Keratinocyte (primary cell): Measurements from ENCODE around the gene SPSB4. TPM values are rescaled to one million over a fixed set of nuclear protein-coding genes. Genes with fewer than 3 reads are reported as not detected.

ENCODE experiments used
- DNase-seq: peaks from one replicate; pipeline ENCODE4 v3.0.0-alpha.2; 2011; ENCODE audit warnings: low read depth, missing footprints, low spot score
- FAIRE-seq: peaks from 2 replicates; lab custom pipeline; 2011; peaks lifted over from hg19 to GRCh38; lab: Jason Lieb, UNC
- H2AFZ ChIP-seq: 2 replicates; pipeline ENCODE4 v1.6.0; 2012; ENCODE audit warnings: low read length, control low read depth, inconsistent platforms; ENCODE audit not compliant: control insufficient read depth
- H3K27ac ChIP-seq: 2 replicates; pipeline ENCODE4 v1.5.1; 2011; ENCODE audit warnings: low read length; ENCODE audit not compliant: control insufficient read depth, insufficient read depth
- H3K27me3 ChIP-seq: 3 replicates; pipeline ENCODE4 v1.6.0; 2011; ENCODE audit warnings: low read length; ENCODE audit not compliant: control insufficient read depth, insufficient read depth; ENCODE audit errors: extremely low read depth
- H3K36me3 ChIP-seq, 2 experiments: 2 replicates in 1 of 2; 3 replicates in 1 of 2; pipeline ENCODE4 v1.5.1; 2011; ENCODE audit warnings: low read length in 2 of 2, mild to moderate bottlenecking in 1 of 2; ENCODE audit not compliant: control insufficient read depth in 2 of 2, insufficient read depth in 2 of 2; ENCODE audit errors: extremely low read depth in 1 of 2
- H3K4me1 ChIP-seq: 3 replicates; pipeline ENCODE4 v1.5.1; 2011; ENCODE audit warnings: low read length; ENCODE audit not compliant: control insufficient read depth, insufficient read depth; ENCODE audit errors: extremely low read depth
- H3K4me2 ChIP-seq: 3 replicates; pipeline ENCODE4 v1.6.0; 2011; ENCODE audit warnings: low read depth, low read length; ENCODE audit not compliant: control insufficient read depth, insufficient read depth; ENCODE audit errors: extremely low read depth
- H3K4me3 ChIP-seq, 3 experiments: fragments of 200-600 bp in 1 of 3; sonication (generic) in 1 of 3; 2 replicates in 2 of 3; 3 replicates in 1 of 3; pipeline ENCODE4 v1.5.1; 2011 to 2016; ENCODE audit warnings: low read length in 3 of 3, mild to moderate bottlenecking in 3 of 3, control low read depth in 2 of 3, inconsistent platforms in 1 of 3, low read depth in 1 of 3, mixed read lengths in 1 of 3, mixed run types in 1 of 3, moderate library complexity in 1 of 3; ENCODE audit not compliant: control insufficient read depth in 2 of 3, insufficient read depth in 2 of 3; ENCODE audit errors: extremely low read depth in 1 of 3
- H3K79me2 ChIP-seq: 2 replicates; pipeline ENCODE4 v1.6.0; 2012; ENCODE audit warnings: low read length; ENCODE audit not compliant: control insufficient read depth, insufficient read depth
- H3K9ac ChIP-seq: 3 replicates; pipeline ENCODE4 v1.6.0; 2011; ENCODE audit warnings: low read length; ENCODE audit not compliant: control insufficient read depth, insufficient read depth; ENCODE audit errors: extremely low read depth
- H3K9me1 ChIP-seq: 3 replicates; pipeline ENCODE4 v1.6.0; 2011; ENCODE audit warnings: low read length; ENCODE audit not compliant: control insufficient read depth, insufficient read depth; ENCODE audit errors: extremely low read depth
- H3K9me3 ChIP-seq: 2 replicates; pipeline ENCODE4 v1.5.1; 2012; ENCODE audit warnings: low read depth, low read length; ENCODE audit not compliant: control insufficient read depth
- H4K20me1 ChIP-seq: 3 replicates; pipeline ENCODE4 v1.6.0; 2011; ENCODE audit warnings: low read length; ENCODE audit not compliant: control insufficient read depth, insufficient read depth; ENCODE audit errors: extremely low read depth
- EZH2 ChIP-seq: IDR thresholded peaks from one replicate; pipeline ENCODE4 v1.6.1; 2012; ENCODE audit warnings: inconsistent platforms, mild to moderate bottlenecking, low read length, moderate library complexity
- dilution Hi-C: fragments of 300-500 bp; cut with MboI; formaldehyde crosslinking; loops from one replicate; pipeline ENCODE4 v1.7.0; 2020; ENCODE audit warnings: low sequenced_read_pairs; ENCODE audit not compliant: extremely low pct_ligation_motif_present
- polyA plus RNA-seq, 5 experiments: library from polyadenylated mRNA; depleted of rRNA in 3 of 5; stranded (reverse) in 3 of 5; stranded (forward) in 1 of 5; unstranded in 1 of 5; fragments of >200 nt; gene quantifications; 1 replicate in 1 of 5; 2 replicates in 3 of 5; 3 replicates in 1 of 5; pipeline versions ENCODE4 v1.2.1 to v1.2.3, GENCODE V29; 2011 to 2012; ENCODE audit warnings: missing spikeins in 2 of 5, low read depth in 1 of 5, low replicate concordance in 1 of 5
- TF ChIP-seq, protein P1 (sequence below), 3 experiments: IDR thresholded peaks in 1 of 3; conservative IDR thresholded peaks in 1 of 3; optimal IDR thresholded peaks in 1 of 3; 2 replicates in 2 of 3; 3 replicates in 1 of 3; pipeline versions ENCODE3 to v1.5.1; 2011; ENCODE audit warnings: low read length in 3 of 3, mild to moderate bottlenecking in 3 of 3, moderate library complexity in 2 of 3, control low read depth in 1 of 3, inconsistent platforms in 1 of 3; ENCODE audit not compliant: insufficient read depth in 2 of 3; ENCODE audit errors: extremely low read depth in 1 of 3

Gene SPSB4
- polyA plus RNA-seq, 1 donor (not counting 4 experiments of a cell fraction or from before 2014, with no cell fraction given), result not detected

DNA sequence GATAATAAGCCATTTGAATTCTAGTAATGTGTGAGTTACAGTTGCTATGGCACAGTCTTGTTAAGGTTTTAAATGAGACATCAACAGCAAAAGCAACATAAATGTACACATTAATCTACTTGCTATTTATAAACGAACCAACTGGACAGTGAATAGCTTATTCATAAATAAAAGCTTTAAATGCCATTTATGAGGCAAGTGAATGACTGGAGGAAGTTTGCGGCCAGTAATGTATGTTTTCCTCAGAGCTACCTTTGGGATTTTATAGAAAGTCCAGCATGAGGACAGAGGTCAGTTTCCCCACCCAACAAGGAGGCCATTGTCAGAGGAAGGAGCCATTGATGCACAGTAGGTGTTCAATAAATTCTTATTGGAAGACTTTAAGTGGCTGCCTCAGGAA, 132.5 kb downstream of the SPSB4 start:
- H3K9me1 ChIP-seq, result no peaks in the 10 kb centered on the region
- no peak for TF ChIP-seq EZH2
- TF ChIP-seq, protein P1, sequence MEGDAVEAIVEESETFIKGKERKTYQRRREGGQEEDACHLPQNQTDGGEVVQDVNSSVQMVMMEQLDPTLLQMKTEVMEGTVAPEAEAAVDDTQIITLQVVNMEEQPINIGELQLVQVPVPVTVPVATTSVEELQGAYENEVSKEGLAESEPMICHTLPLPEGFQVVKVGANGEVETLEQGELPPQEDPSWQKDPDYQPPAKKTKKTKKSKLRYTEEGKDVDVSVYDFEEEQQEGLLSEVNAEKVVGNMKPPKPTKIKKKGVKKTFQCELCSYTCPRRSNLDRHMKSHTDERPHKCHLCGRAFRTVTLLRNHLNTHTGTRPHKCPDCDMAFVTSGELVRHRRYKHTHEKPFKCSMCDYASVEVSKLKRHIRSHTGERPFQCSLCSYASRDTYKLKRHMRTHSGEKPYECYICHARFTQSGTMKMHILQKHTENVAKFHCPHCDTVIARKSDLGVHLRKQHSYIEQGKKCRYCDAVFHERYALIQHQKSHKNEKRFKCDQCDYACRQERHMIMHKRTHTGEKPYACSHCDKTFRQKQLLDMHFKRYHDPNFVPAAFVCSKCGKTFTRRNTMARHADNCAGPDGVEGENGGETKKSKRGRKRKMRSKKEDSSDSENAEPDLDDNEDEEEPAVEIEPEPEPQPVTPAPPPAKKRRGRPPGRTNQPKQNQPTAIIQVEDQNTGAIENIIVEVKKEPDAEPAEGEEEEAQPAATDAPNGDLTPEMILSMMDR (optimal IDR thresholded peaks at IDR 0.05 in 1 of 3, IDR thresholded peaks at IDR 0.05 in 1 of 3, conservative IDR thresholded peaks at IDR 0.05 in 1 of 3; ENCODE audit: extremely low read depth in 1 of 3, insufficient read depth in 2 of 3, low read length in 3 of 3), result no peak
- no peaks in the 10 kb centered on the region for H3K79me2 ChIP-seq
- H3K27me3 ChIP-seq, result no peaks in the 10 kb centered on the region
- peaks cover 3% of the 10 kb centered on the region for H3K4me1 ChIP-seq
- no peaks in the 10 kb centered on the region for H3K36me3 ChIP-seq
- no peak overlapping the region for H2AFZ ChIP-seq
- no peak overlapping the region for H3K9ac ChIP-seq
- no peak overlapping the region for H3K27ac ChIP-seq
- no peak for DNase-seq
- no peaks in the 10 kb centered on the region for H3K9me3 ChIP-seq
- no peak overlapping the region for H3K4me3 ChIP-seq
- dilution Hi-C loops, result no loop called here
- H4K20me1 ChIP-seq, result no peaks in the 10 kb centered on the region
- H3K4me2 ChIP-seq, result no peak overlapping the region
- FAIRE-seq, result no peak

DNA sequence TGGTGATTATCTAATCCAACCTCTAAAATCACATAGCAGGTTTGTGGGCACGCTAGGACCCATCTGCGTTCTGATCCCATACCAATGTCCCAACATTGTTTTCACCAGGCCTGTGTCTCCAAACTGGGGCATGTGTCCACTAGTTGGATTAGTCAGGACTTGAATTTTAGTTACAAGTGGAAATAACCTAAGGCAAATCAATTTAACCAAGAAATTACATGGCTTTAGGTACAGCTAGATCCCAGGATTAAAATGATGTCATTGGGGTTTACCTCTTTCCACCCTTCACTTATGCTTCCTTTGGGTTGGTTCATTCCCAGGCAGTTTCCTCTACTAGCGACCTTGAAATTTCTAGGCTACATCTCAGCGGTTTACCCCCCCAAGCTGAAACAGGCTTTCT, 133.3 kb downstream of the SPSB4 start:
- TF ChIP-seq, protein P1 (optimal IDR thresholded peaks at IDR 0.05 in 1 of 3, IDR thresholded peaks at IDR 0.05 in 1 of 3, conservative IDR thresholded peaks at IDR 0.05 in 1 of 3; ENCODE audit: extremely low read depth in 1 of 3, insufficient read depth in 2 of 3, low read length in 3 of 3), result no peak
- no peak for TF ChIP-seq EZH2
- no peak overlapping the region for H3K9ac ChIP-seq
- H3K4me1 ChIP-seq, result peaks cover 3% of the 10 kb centered on the region
- dilution Hi-C loops, result no loop called here
- peak; percentile 61 for FAIRE-seq
- no peak overlapping the region for H2AFZ ChIP-seq
- no peak overlapping the region for H3K4me2 ChIP-seq
- no peak overlapping the region for H3K4me3 ChIP-seq
- H3K9me1 ChIP-seq, result no peaks in the 10 kb centered on the region
- no peak overlapping the region for H3K27ac ChIP-seq
- DNase-seq, result peak; percentile 49
- no peaks in the 10 kb centered on the region for H3K36me3 ChIP-seq
- no peaks in the 10 kb centered on the region for H3K9me3 ChIP-seq
- H3K79me2 ChIP-seq, result no peaks in the 10 kb centered on the region
- H3K27me3 ChIP-seq, result no peaks in the 10 kb centered on the region
- H4K20me1 ChIP-seq, result no peaks in the 10 kb centered on the region
